Liver (tissue), 9 donors: Measurements from ENCODE around the gene EHD2. TPM values are rescaled to one million over a fixed set of nuclear protein-coding genes. Genes with fewer than 3 reads are reported as not detected.

Source experiments
- DNase-seq: peaks from one replicate; pipeline ENCODE4 v3.0.0-alpha.2; 2017; ENCODE audit warnings: low spot score
- H3K27ac ChIP-seq, 2 donors: one replicate each; pipeline ENCODE4 v1.7.0; 2013; ENCODE audit warnings: inconsistent platforms in 2 of 2, low read length in 2 of 2, control low read depth in 1 of 2, low read depth in 1 of 2, mild to moderate bottlenecking in 1 of 2
- H3K27me3 ChIP-seq, 4 donors: one replicate each; pipeline versions ENCODE4 v1.6.1 to v1.7.0; 2013; ENCODE audit warnings: low read length in 3 of 4, inconsistent platforms in 1 of 4, mild to moderate bottlenecking in 1 of 4, moderate library complexity in 1 of 4; ENCODE audit not compliant: control insufficient read depth in 4 of 4, insufficient read depth in 4 of 4
- H3K36me3 ChIP-seq, 4 donors: one replicate each; pipeline versions ENCODE4 v1.6.1 to v1.7.0; 2013; ENCODE audit warnings: low read length in 3 of 4, mild to moderate bottlenecking in 3 of 4, low read depth in 1 of 4, moderate library complexity in 1 of 4; ENCODE audit not compliant: control insufficient read depth in 4 of 4, insufficient read depth in 3 of 4
- H3K4me1 ChIP-seq, 4 donors: one replicate each; pipeline versions ENCODE4 v1.6.1 to v1.7.0; 2013; ENCODE audit warnings: low read length in 3 of 4, mild to moderate bottlenecking in 3 of 4, moderate library complexity in 1 of 4; ENCODE audit not compliant: control insufficient read depth in 4 of 4, insufficient read depth in 4 of 4
- H3K4me3 ChIP-seq, 3 donors: one replicate each; pipeline versions ENCODE4 v1.6.1 to v1.7.0; 2013; ENCODE audit warnings: low read length in 3 of 3, control low read depth in 1 of 3, low read depth in 1 of 3, mild to moderate bottlenecking in 1 of 3
- H3K9ac ChIP-seq, 2 donors: one replicate each; pipeline ENCODE4 v1.7.0; 2013; ENCODE audit warnings: low read length in 2 of 2, mild to moderate bottlenecking in 2 of 2, moderate library complexity in 2 of 2, control low read depth in 1 of 2, low read depth in 1 of 2
- H3K9me3 ChIP-seq, 4 donors: one replicate each; pipeline versions ENCODE4 v1.6.1 to v1.7.0; 2013; ENCODE audit warnings: low read length in 3 of 4; ENCODE audit not compliant: control insufficient read depth in 4 of 4
- ATF3 ChIP-seq: IDR thresholded peaks from 2 replicates; pipeline ENCODE4 v1.6.1; 2016; ENCODE audit warnings: antibody characterized with exemption
- CTCF ChIP-seq: fragments of 150-350 bp; IDR thresholded peaks from 2 replicates; pipeline ENCODE4 v1.5.1; 2017; ENCODE audit warnings: improper control_type of control experiment, low read depth, low read length; ENCODE audit not compliant: missing input control
- EGR1 ChIP-seq, 2 donors: IDR thresholded peaks; 2 replicates each; pipeline ENCODE4 v1.6.1; 2016 to 2018; ENCODE audit warnings: antibody characterized with exemption in 2 of 2, low read depth in 2 of 2
- FOXA1 ChIP-seq: IDR thresholded peaks from 2 replicates; pipeline ENCODE4 v1.6.1; 2016; ENCODE audit warnings: antibody characterized with exemption
- FOXA2 ChIP-seq: IDR thresholded peaks from 2 replicates; pipeline ENCODE4 v1.6.1; 2016; ENCODE audit warnings: antibody characterized with exemption
- GABPA ChIP-seq, 2 donors: IDR thresholded peaks in 1 of 2; conservative IDR thresholded peaks in 1 of 2; 2 replicates each; pipeline ENCODE4 v1.6.1; 2016; ENCODE audit warnings: antibody characterized with exemption in 2 of 2, mild to moderate bottlenecking in 1 of 2, moderate library complexity in 1 of 2
- HNF4A ChIP-seq, 2 donors: conservative IDR thresholded peaks; 2 replicates each; pipeline ENCODE4 v1.6.1; 2016; ENCODE audit warnings: antibody characterized with exemption in 2 of 2, mild to moderate bottlenecking in 2 of 2
- HNF4G ChIP-seq: IDR thresholded peaks from 2 replicates; pipeline ENCODE4 v1.6.1; 2016; ENCODE audit warnings: antibody characterized with exemption
- JUND ChIP-seq, 2 donors: IDR thresholded peaks; 2 replicates each; pipeline ENCODE4 v1.6.1; 2016; ENCODE audit warnings: antibody characterized with exemption in 2 of 2
- MAX ChIP-seq: IDR thresholded peaks from 2 replicates; pipeline ENCODE4 v1.6.1; 2016; ENCODE audit warnings: antibody characterized with exemption
- NR2F2 ChIP-seq: IDR thresholded peaks from 2 replicates; pipeline ENCODE4 v1.6.1; 2016; ENCODE audit warnings: antibody characterized with exemption
- RAD21 ChIP-seq, 2 donors: IDR thresholded peaks; 2 replicates each; pipeline ENCODE4 v1.6.1; 2016; ENCODE audit warnings: antibody characterized with exemption in 2 of 2, mild to moderate bottlenecking in 2 of 2
- REST ChIP-seq: IDR thresholded peaks from 2 replicates; pipeline ENCODE4 v1.6.1; 2016; ENCODE audit warnings: antibody characterized with exemption, mild to moderate bottlenecking
- RXRA ChIP-seq, 2 donors: IDR thresholded peaks; 2 replicates each; pipeline ENCODE4 v1.6.1; 2017 to 2018; ENCODE audit warnings: antibody characterized with exemption in 2 of 2, mild to moderate bottlenecking in 1 of 2
- SP1 ChIP-seq: IDR thresholded peaks from 2 replicates; pipeline ENCODE4 v1.6.1; 2018; ENCODE audit warnings: antibody characterized with exemption, mild to moderate bottlenecking
- TAF1 ChIP-seq: conservative IDR thresholded peaks from 2 replicates; pipeline ENCODE4 v1.6.1; 2016; ENCODE audit warnings: antibody characterized with exemption, mild to moderate bottlenecking
- YY1 ChIP-seq: IDR thresholded peaks from 2 replicates; pipeline ENCODE4 v1.6.1; 2016; ENCODE audit warnings: antibody characterized with exemption, mild to moderate bottlenecking
- ZBTB33 ChIP-seq: IDR thresholded peaks from 2 replicates; pipeline ENCODE4 v1.6.1; 2016; ENCODE audit warnings: antibody characterized with exemption
- WGBS: extraction: QIAGEN DNeasy Blood & Tissue Kit; methylation state at CpG from one replicate; pipeline ENCODE4 v1.1.7; 2013; 5-methylcytosine and 5-hydroxymethylcytosine counted together
- polyA plus RNA-seq, 2 donors: library from polyadenylated mRNA; stranded (reverse) in 1 of 2; unstranded in 1 of 2; fragments of 200-250 nt in 1 of 2; fragments of >200 nt in 1 of 2; fragmentation: Nextera tagmentation in 1 of 2; extraction: Ambion mirVana in 1 of 2; gene quantifications; one replicate each; pipeline versions ENCODE4 v1.2.1 to v1.2.3, GENCODE V29; 2013 to 2015
- total RNA-seq, 2 donors: library from RNA; depleted of rRNA; stranded (reverse); fragments of >200 nt; gene quantifications; one replicate each; pipeline ENCODE4 v1.2.3, GENCODE V29; 2014
- donor health status: healthy.
- donor health status: healthy.
- donor health status: healthy.
- donor health status: healthy.
- donor health status: healthy.

The EHD2 gene
- total and polyA plus RNA-seq, 4 donors, result 3.2 to 7.9 (median 5.8) TPM

- H3K27me3 ChIP-seq, result no peaks in the 10 kb centered on the region
- H3K9me3 ChIP-seq, result no peaks in the 10 kb centered on the region
- H3K9ac ChIP-seq, result no peak overlapping the region
- H3K4me1 ChIP-seq, result no peaks in the 10 kb centered on the region
- 93% methylated on average over 5 of the region's 5 CpGs for WGBS
- no peak for DNase-seq
- H3K4me3 ChIP-seq, result no peak overlapping the region
- H3K36me3 ChIP-seq, result peaks cover 2 to 25% (median 12%) of the 10 kb centered on the region in 4 donors
- TF ChIP-seq MAX (no peak), REST (no peak), CTCF (no peak), RAD21 (IDR thresholded peaks at IDR 0.05) (no peak), SP1 (no peak), NR2F2 (no peak), GABPA (IDR thresholded peaks at IDR 0.05 in 1 of 2, conservative IDR thresholded peaks at IDR 0.05 in 1 of 2) (no peak), ZBTB33 (no peak), EGR1 (IDR thresholded peaks at IDR 0.05; ENCODE audit: low read depth in 2 of 2) (no peak), FOXA2 (no peak), HNF4A (conservative IDR thresholded peaks at IDR 0.05) (no peak), YY1 (no peak), RXRA (IDR thresholded peaks at IDR 0.05) (no peak), TAF1 (no peak), FOXA1 (no peak), HNF4G (no peak), ATF3 (no peak), JUND (IDR thresholded peaks at IDR 0.05) (no peak)
- H3K27ac ChIP-seq, result no peak overlapping the region
These were observed 38.7 kb upstream of the EHD2 start for GRCh38 chr19:47674548-47674947.
